MM.1S (cell line): Measurements from ENCODE around the gene HDDC3.

ENCODE experiments used
- DNase-seq: peaks from one replicate; pipeline ENCODE4 v3.0.0-alpha.2; 2015
- H2AFZ ChIP-seq: fragments of 300-600 bp; sonication (generic); 2 replicates; pipeline ENCODE4 v1.6.0; 2016; ENCODE audit warnings: antibody characterized with exemption, low read length
- H3F3A ChIP-seq: fragments of 300-600 bp; sonication (generic); 2 replicates; pipeline ENCODE4 v1.6.1; 2016; ENCODE audit warnings: mild to moderate bottlenecking, antibody characterized with exemption, low read length, moderate library complexity, mixed read lengths; ENCODE audit not compliant: insufficient read depth
- H3K27ac ChIP-seq: fragments of 300-600 bp; sonication (generic); 2 replicates; pipeline ENCODE4 v1.5.1; 2016; ENCODE audit warnings: mild to moderate bottlenecking, low read length
- H3K27me3 ChIP-seq: fragments of 300-600 bp; sonication (generic); replicated peaks from 2 replicates; pipeline ENCODE4 v1.6.0; 2016; ENCODE audit warnings: low read length; ENCODE audit not compliant: insufficient read depth
- H3K36me3 ChIP-seq: fragments of 300-600 bp; sonication (generic); replicated peaks from 2 replicates; pipeline ENCODE4 v1.6.1; 2016; ENCODE audit warnings: mild to moderate bottlenecking, low read length, mixed read lengths; ENCODE audit not compliant: insufficient read depth
- H3K4me1 ChIP-seq: fragments of 300-600 bp; sonication (generic); 2 replicates; pipeline ENCODE4 v1.6.1; 2016; ENCODE audit warnings: low read length, mixed read lengths
- H3K4me2 ChIP-seq: fragments of 300-600 bp; sonication (generic); 2 replicates; pipeline ENCODE4 v1.6.0; 2016; ENCODE audit warnings: low read depth, low read length
- H3K4me3 ChIP-seq: fragments of 300-600 bp; sonication (generic); 2 replicates; pipeline ENCODE4 v1.5.1; 2016; ENCODE audit warnings: low read length, mixed read lengths
- H3K79me2 ChIP-seq: fragments of 300-600 bp; sonication (generic); 2 replicates; pipeline ENCODE4 v1.6.1; 2016; ENCODE audit warnings: mixed run types, low read length, mixed read lengths
- H3K9ac ChIP-seq: fragments of 300-600 bp; sonication (generic); 2 replicates; pipeline ENCODE4 v1.6.1; 2016; ENCODE audit warnings: low read length, mixed read lengths
- H3K9me2 ChIP-seq: fragments of 300-600 bp; sonication (generic); replicated peaks from 2 replicates; pipeline ENCODE4 v1.6.1; 2016; ENCODE audit warnings: mild to moderate bottlenecking, low read length, mixed read lengths; ENCODE audit not compliant: insufficient read depth
- H3K9me3 ChIP-seq: fragments of 300-600 bp; sonication (generic); replicated peaks from 2 replicates; pipeline ENCODE4 v1.6.1; 2016; ENCODE audit warnings: mild to moderate bottlenecking, low read length, mixed read lengths; ENCODE audit not compliant: insufficient read depth
- H4K20me1 ChIP-seq: fragments of 300-600 bp; sonication (generic); 2 replicates; pipeline ENCODE4 v1.6.1; 2016; ENCODE audit warnings: mild to moderate bottlenecking, low read length, moderate library complexity, mixed read lengths; ENCODE audit not compliant: insufficient read depth
- EZH2 ChIP-seq: fragments of 300-600 bp; sonication (generic); optimal IDR thresholded peaks from 2 replicates; pipeline ENCODE3; 2017; ENCODE audit warnings: low read depth, mild to moderate bottlenecking, antibody characterized with exemption, low read length, mixed read lengths
- EZH2phosphoT487 ChIP-seq: fragments of 300-600 bp; sonication (generic); IDR thresholded peaks from 2 replicates; pipeline ENCODE4 v1.6.1; 2018; ENCODE audit warnings: antibody characterized with exemption, low read length
- TF ChIP-seq, protein P1 (sequence below): fragments of 300-600 bp; sonication (generic); IDR thresholded peaks from 2 replicates; pipeline ENCODE4 v1.5.1; 2016; ENCODE audit warnings: antibody characterized with exemption, low read length, mixed read lengths

Gene HDDC3

GRCh38 chr15:90942354-90943120 lies 10.2 kb upstream of the HDDC3 start:
- no peak for TF ChIP-seq EZH2phosphoT487
- TF ChIP-seq, protein P1, sequence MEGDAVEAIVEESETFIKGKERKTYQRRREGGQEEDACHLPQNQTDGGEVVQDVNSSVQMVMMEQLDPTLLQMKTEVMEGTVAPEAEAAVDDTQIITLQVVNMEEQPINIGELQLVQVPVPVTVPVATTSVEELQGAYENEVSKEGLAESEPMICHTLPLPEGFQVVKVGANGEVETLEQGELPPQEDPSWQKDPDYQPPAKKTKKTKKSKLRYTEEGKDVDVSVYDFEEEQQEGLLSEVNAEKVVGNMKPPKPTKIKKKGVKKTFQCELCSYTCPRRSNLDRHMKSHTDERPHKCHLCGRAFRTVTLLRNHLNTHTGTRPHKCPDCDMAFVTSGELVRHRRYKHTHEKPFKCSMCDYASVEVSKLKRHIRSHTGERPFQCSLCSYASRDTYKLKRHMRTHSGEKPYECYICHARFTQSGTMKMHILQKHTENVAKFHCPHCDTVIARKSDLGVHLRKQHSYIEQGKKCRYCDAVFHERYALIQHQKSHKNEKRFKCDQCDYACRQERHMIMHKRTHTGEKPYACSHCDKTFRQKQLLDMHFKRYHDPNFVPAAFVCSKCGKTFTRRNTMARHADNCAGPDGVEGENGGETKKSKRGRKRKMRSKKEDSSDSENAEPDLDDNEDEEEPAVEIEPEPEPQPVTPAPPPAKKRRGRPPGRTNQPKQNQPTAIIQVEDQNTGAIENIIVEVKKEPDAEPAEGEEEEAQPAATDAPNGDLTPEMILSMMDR = no peak
- TF ChIP-seq EZH2 = no peak
- no peaks in the 10 kb centered on the region; the same call in none of the 2 replicates for H3K36me3 ChIP-seq
- no peak overlapping the region for H3K9ac ChIP-seq

GRCh38 chr15:90941038-90941437 lies 8.7 kb upstream of the HDDC3 start:
- no peak overlapping the region for H3K27ac ChIP-seq
- H3K4me2 ChIP-seq = no peak overlapping the region
- no peaks in the 10 kb centered on the region for H3K9me2 ChIP-seq
- no peak for DNase-seq
- H3K27me3 ChIP-seq = no peaks in the 10 kb centered on the region
- H4K20me1 ChIP-seq = no peaks in the 10 kb centered on the region
- no peak for TF ChIP-seq EZH2phosphoT487
- no peak for TF ChIP-seq EZH2
- TF ChIP-seq, protein P1 = no peak
- H3K79me2 ChIP-seq = peaks cover 15% of the 10 kb centered on the region
- no peaks in the 10 kb centered on the region; the same call in none of the 2 replicates for H3K36me3 ChIP-seq
- no peaks in the 10 kb centered on the region for H3F3A ChIP-seq
- H3K9ac ChIP-seq = no peak overlapping the region
- H3K9me3 ChIP-seq = no peaks in the 10 kb centered on the region
- no peak overlapping the region for H3K4me3 ChIP-seq
- H2AFZ ChIP-seq = no peak overlapping the region
- peaks cover 8% of the 10 kb centered on the region for H3K4me1 ChIP-seq

More at GRCh38 chr15:90942354-90943120, 10.2 kb upstream of the HDDC3 start:
- peaks cover 3% of the 10 kb centered on the region; the same call in 1 of the 2 replicates for H3K79me2 ChIP-seq
- H3K4me2 ChIP-seq = no peak overlapping the region
- H3F3A ChIP-seq = no peaks in the 10 kb centered on the region
- DNase-seq = no peak
- no peaks in the 10 kb centered on the region for H3K4me1 ChIP-seq
- no peaks in the 10 kb centered on the region for H4K20me1 ChIP-seq
- H3K9me2 ChIP-seq = no peaks in the 10 kb centered on the region
- H2AFZ ChIP-seq = no peak overlapping the region
- no peaks in the 10 kb centered on the region for H3K27me3 ChIP-seq
- no peak overlapping the region for H3K4me3 ChIP-seq
- H3K9me3 ChIP-seq = no peaks in the 10 kb centered on the region
- no peak overlapping the region for H3K27ac ChIP-seq

DNA sequence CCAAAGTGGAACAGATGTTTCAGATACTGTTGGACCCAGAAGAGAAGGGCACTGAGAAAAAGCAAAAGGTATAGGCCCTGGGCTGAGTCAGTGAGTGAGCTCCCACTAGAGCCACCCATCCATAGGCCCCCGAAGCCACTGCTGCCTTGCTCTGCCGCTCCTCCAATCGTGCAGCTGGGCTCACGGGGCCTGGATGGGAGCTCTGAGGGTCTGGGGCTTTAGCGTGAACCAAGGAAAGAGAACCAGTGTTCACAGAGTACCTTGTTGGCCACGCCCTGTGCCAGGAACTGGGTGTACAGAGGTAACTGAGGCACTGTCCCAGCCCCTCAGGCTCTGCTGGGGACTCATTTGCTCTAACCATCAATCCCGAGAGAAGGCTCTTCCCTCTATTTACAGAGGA lies 7.4 kb upstream of the HDDC3 start:
- H3K27ac ChIP-seq = no peak overlapping the region
- H3K9me2 ChIP-seq = no peaks in the 10 kb centered on the region
- H3K4me2 ChIP-seq = no peak overlapping the region
- TF ChIP-seq EZH2phosphoT487 = no peak
- TF ChIP-seq, protein P1 = no peak
- TF ChIP-seq EZH2 = no peak
- H3K4me1 ChIP-seq = peaks cover 9% of the 10 kb centered on the region
- H3F3A ChIP-seq = peaks cover 5% of the 10 kb centered on the region
- no peaks in the 10 kb centered on the region for H3K9me3 ChIP-seq
- H3K4me3 ChIP-seq = no peak overlapping the region
- no peaks in the 10 kb centered on the region for H3K27me3 ChIP-seq
- peaks cover 23% of the 10 kb centered on the region for H3K79me2 ChIP-seq
- no peaks in the 10 kb centered on the region; the same call in none of the 2 replicates for H3K36me3 ChIP-seq
- no peak overlapping the region for H3K9ac ChIP-seq
- H2AFZ ChIP-seq = no peak overlapping the region
- DNase-seq = no peak
- H4K20me1 ChIP-seq = no peaks in the 10 kb centered on the region
